Measurements from ENCODE around the gene SERP1. TPM values are rescaled to one million over a fixed set of nuclear protein-coding genes. Genes with fewer than 3 reads are reported as not detected.
"Not testable (repeated sequence)": the region's sequence is repeated elsewhere in the genome, so short reads cannot be mapped to it uniquely, and the experiment has no call there.

Gene SERP1
- total RNA-seq, 1 donor from 2014 or later, result 198 TPM

- no peak for DNase-seq (ENCODE audit: low read depth, low spot score)
Measured at GRCh38 chr3:150538324-150539208, 7.7 kb downstream of the SERP1 start.

- no peak for DNase-seq (ENCODE audit: low read depth, low spot score)
Measured at GRCh38 chr3:150535204-150535603, 11.1 kb downstream of the SERP1 start.

- DNase-seq (ENCODE audit: low read depth, low spot score), result no peak
Measured at GRCh38 chr3:150531775-150532174, 14.5 kb downstream of the SERP1 start.

- DNase-seq (ENCODE audit: low read depth, low spot score), result no peak
Measured at GRCh38 chr3:150528354-150528797, 17.9 kb downstream of the SERP1 start.

- DNase-seq (ENCODE audit: low read depth, low spot score), result no peak
Measured at GRCh38 chr3:150527464-150528255, 18.6 kb downstream of the SERP1 start.

- DNase-seq (ENCODE audit: low read depth, low spot score), result no peak
Measured at GRCh38 chr3:150523538-150523937, 22.8 kb downstream of the SERP1 start.

- no peak for DNase-seq (ENCODE audit: low read depth, low spot score)
Measured at GRCh38 chr3:150521463-150521862, 24.8 kb downstream of the SERP1 start.

- DNase-seq (ENCODE audit: low read depth, low spot score), result no peak
Measured at GRCh38 chr3:150520408-150520807, 25.9 kb downstream of the SERP1 start.

- no peak for DNase-seq (ENCODE audit: low read depth, low spot score)
Measured at GRCh38 chr3:150519026-150519425, 27.3 kb downstream of the SERP1 start.

- DNase-seq (ENCODE audit: low read depth, low spot score), result no peak
Measured at GRCh38 chr3:150515210-150515609, 31.1 kb downstream of the SERP1 start.

GRCh38 chr3:150511122-150511821 lies 35.0 kb downstream of the SERP1 start:
- DNase-seq (ENCODE audit: low read depth, low spot score), result no peak

- DNase-seq (ENCODE audit: low read depth, low spot score), result no peak
Measured at GRCh38 chr3:150509780-150510179, 36.5 kb downstream of the SERP1 start.

GRCh38 chr3:150508401-150508800 lies 37.9 kb downstream of the SERP1 start:
- DNase-seq (ENCODE audit: low read depth, low spot score), result no peak

- peak; percentile 26 for DNase-seq (ENCODE audit: low read depth, low spot score)
Measured at GRCh38 chr3:150504483-150504882, 41.8 kb downstream of the SERP1 start.

GRCh38 chr3:150503402-150504099 lies 42.7 kb downstream of the SERP1 start:
- DNase-seq (ENCODE audit: low read depth, low spot score), result no peak

GRCh38 chr3:150500960-150501359 lies 45.3 kb downstream of the SERP1 start:
- DNase-seq (ENCODE audit: low read depth, low spot score), result not testable (repeated sequence)

- no peak for DNase-seq (ENCODE audit: low read depth, low spot score)
Measured at GRCh38 chr3:150497956-150498355, 48.3 kb downstream of the SERP1 start.

- DNase-seq (ENCODE audit: low read depth, low spot score), result no peak
Measured at GRCh38 chr3:150495563-150496168, 50.6 kb downstream of the SERP1 start.

- no peak for DNase-seq (ENCODE audit: low read depth, low spot score)
Measured at GRCh38 chr3:150495149-150495548, 51.1 kb downstream of the SERP1 start.

GRCh38 chr3:150494411-150494977 lies 51.8 kb downstream of the SERP1 start:
- DNase-seq (ENCODE audit: low read depth, low spot score), result no peak

All from pulmonary artery endothelial cell (primary cell).